ENCODE data around the gene TRPV4.

Gene TRPV4

DNA sequence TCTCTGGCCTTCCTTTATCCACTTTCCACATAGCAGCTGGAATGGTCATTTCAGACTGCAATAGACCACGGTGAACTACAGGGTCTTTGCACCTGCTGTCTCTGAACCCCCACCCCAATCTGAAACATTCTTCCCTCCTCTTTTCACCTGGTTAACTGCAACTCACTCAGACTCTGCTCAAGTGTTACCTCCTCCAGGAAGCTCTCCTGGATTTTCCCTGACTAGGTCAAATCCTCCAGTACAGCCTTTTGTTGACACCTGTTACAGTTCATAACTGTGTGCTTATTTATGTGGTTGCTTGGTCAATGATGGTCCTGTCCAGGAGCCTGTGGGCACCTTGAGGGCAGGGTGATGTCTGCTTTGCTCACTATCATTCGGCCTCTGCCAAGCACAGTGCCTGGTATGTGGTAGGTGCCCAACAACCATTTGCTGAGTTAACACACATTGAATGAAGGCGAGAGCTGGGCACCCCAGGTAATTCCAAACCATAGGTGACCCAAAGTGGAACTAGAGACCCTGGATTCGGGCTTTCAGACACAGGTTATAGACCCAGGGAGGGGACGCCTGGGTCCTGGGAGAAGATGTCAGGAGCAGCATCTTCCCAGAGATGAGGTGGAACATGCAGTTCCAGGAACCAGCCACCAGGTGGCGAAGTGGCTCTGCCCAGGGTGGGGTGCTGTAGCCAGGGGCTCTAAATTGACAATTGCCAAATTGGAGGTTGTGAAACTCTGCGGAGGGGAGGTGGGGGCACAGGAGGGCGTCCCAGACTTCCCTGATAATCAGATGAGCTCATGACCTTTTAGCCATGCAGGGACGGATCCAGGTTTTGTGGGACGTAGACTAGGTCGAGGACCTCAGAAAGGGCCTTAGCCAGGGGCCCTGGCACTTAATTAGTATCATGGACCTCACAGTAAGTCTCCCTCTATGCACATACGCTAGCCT is 28.1 kb downstream of the TRPV4 start:
- DNase-seq = peak; percentile 64

DNA sequence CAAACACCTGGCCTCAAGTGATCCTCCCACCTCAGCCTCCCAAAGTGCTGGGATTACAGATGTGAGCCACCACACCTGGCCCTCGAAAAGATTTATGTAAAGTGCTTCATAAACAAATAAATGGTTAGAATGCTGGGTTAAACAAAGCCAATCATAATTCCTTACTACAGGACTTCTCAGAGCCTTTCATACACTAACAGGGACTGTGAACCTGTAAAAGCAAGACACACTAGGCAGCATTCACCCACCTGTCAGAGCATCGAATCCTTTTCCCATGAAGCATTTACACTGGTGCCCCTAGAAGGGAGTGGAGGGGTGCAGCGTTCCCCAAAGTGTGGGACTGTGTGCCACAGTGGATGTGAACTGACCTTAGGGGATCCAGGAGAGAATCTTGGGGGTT is 29.5 kb downstream of the TRPV4 start:
- no peak for DNase-seq

DNA sequence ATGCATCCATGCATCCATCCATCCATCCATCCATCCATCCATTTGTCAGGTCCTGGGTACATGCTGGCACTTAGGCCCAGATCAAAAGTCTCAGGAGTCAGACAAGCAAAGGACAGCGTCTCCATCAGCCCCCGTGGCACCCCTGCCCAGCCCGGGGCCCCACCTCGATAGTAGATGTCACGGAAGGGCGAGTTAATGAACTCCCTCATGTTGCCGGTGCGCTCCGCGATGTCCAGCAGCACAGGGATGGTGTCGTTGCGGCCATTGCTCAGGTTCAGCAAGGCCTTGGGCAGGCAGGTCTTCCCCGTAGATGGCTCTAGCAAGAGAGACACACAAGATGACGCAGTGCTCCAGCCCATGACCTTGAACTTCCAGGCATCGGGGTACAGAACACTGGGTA is 30.4 kb downstream of the TRPV4 start:
- DNase-seq = no peak

DNA sequence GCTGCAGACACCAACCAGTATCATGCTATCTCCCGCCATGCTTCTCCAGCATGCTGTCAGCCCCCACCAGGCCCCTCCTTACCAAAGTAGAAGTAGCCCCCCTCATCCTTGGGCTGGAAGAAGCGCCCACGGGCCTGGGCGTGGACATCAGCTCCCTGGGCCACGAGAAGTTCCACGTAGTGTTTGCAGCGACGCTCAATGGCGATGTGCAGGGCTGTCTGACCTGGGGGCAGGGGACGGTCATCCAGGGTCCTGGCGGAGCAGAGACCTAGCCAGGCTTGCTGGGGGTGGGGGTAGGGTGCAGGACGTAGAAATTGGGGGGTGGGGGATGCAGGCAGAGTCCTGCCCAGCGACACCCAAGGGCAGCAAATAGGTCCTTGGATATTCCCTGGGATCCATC is 32.7 kb downstream of the TRPV4 start:
- no peak for DNase-seq

DNA sequence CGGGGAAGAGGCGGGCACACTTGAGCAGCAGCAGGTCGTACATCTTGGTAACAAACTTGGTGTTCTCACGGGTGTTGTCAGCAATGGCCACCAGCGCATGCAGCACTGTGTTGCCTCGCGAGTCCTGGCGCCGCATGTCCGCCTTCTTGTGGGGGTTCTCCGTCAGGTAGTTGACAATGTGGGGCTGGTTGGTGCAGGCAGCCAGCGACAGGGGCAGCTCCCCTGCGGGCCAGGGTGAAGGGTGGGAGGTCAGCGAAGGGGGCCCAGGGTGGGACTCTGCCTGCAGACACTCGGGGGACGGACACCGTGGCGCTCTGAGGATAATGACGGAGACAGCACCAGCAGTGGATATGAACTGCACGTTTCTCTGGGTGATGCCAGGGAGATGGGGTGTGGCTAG is 34.5 kb downstream of the TRPV4 start:
- DNase-seq = no peak

DNA sequence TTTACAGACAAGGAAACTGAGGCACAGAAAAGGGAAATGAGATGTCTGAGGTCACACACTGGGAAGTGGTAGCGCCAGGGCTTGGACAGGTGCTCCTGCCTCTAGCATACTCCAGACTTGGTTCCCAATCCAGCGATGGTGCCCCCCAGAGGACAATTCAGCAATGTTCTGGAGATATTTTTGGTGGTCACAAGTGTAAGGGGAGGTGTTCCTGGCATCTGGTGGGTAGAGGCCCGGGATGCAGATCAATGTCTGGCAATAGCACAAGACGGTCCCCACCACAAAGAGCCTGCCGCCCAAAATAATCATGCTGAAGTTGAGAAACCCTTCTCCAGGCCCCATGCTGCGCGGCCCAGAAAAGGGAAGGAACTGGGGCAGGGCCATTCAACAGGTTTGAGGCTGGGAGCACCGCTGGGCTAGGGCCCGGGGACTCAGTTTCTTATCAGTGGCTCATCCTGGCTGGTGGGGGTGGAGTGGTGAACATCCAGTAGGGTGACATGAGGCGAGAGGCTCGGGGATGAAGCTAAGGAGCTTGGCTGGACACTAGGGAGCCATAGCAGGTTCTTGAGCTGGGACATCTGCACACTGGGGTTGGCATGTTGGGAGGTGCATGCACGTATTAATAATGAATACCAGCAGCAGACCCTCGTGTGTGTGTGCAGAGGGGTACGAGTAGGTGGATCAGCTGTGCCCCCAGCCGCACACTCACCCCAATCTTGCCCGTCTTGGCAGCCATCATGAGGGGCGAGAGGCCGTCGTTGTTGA is 35.1 kb downstream of the TRPV4 start:
- DNase-seq = no peak

DNA sequence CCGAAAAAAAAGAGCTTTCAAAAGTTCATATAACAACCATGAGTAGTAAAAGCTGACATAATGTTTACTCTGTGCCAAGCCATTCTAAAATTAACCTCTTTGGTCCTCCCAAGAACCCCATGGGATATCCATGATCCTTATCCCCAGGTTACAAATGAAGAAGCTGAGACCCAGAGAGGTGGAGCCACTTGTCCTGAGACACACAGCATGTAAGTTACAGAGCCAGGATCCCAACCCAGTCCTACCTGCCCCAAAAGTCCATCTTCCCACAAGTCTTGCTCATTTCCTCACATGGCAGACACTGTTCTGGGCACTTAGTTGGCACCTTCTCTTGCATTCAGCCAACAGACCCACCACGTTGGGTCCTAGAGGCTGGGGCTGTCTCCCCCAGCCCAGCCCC is 37.1 kb downstream of the TRPV4 start:
- DNase-seq = no peak

- DNase-seq = no peak
Measured at GRCh38 chr12:109795023-109795422, 38.2 kb downstream of the TRPV4 start.

DNA sequence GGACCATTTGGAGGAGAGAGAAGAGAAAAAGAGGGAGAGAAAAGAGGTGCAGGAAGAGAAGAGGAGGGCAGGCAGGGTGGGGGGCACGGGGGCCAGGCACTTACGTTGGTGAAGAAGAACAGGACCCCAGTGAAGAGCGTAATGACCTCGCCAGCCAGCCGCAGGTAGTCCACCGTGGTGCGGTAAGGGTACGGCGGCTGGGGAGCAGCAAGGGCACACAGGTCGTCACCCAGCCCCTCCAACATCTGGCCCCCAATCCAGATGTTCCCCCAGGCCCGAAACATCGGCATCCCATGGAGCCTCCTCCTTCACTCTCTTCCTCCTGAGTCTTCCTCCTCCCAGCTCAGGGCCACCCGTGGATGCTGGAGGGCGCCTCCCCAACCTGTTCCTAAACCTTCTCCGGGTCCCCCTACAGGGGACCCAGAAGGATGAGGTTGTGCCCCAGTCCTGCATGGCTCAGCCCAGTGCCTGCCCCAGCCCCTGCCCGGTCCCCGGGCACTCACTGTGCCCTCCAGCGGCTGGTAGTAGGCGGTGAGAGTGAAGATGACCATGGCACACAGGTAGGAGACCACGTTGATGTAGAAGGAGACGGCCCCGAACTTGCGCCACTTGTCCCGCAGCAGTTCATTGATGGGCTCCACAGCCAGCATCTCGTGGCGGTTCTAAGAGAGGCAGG is 39.2 kb downstream of the TRPV4 start:
- DNase-seq = no peak

GRCh38 chr12:109793411-109793810 is 39.8 kb downstream of the TRPV4 start:
- no peak for DNase-seq

DNA sequence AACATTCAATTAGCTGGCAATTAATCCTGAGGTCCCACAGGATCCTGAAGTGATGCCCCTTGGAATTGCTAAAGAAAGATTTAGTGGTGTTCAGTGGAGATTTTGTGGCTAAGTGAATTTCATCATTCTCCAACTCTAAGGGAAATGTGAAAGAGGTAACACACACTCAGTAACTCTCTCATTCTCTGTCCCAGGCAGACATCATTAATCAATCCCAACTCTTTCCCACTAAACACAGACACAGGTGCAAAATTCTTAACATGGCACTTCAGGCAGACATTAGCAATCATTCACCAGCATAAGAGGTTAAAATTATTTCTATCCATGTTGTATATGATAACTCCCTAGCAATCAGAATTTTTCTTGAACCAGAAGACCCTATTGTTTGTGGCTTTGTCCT is 40.2 kb downstream of the TRPV4 start:
- no peak for DNase-seq

DNA sequence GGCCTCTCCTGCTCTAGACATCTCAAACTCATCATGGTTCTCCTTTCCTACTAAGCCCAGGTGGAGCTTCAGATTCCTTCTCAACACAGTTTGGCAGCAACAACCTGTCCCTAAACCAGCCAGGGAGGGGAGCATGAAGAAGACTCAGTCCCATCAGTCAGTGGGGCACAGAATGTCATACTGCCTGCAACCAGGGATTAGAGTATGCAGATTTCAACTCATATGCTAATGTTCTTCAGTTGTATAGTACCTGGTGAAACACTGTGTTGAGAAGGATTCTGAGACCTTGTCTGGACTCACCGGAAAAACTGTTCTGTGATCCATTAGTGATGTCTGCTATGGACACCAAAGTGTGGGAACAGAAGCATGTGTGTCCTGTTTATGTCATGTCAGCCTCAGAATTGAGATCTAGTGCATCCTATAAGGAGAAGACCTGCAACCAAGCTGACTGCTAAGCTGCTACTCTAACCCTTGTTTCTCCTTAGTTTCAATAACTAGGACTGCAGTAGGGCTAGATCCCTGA is 43.6 kb downstream of the TRPV4 start:
- no peak for DNase-seq

GRCh38 chr12:109786799-109787198 is 46.4 kb downstream of the TRPV4 start:
- no peak for DNase-seq

GRCh38 chr12:109785854-109786253 is 47.3 kb downstream of the TRPV4 start:
- no peak for DNase-seq

DNA sequence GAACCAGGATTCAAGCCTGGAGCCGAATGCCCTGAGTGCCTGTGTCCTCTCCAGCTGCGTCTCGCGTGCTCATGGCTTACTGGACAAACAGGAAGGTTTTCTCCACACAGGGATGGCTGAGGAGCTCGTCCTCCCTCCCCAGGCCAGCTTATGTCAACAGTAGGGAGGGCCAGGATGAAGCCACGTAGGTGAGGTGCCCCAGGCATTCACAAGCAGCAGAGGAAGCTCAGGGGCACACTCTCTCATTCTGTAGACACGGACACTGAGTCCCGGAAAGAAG is 49.3 kb downstream of the TRPV4 start:
- DNase-seq = no peak

DNA sequence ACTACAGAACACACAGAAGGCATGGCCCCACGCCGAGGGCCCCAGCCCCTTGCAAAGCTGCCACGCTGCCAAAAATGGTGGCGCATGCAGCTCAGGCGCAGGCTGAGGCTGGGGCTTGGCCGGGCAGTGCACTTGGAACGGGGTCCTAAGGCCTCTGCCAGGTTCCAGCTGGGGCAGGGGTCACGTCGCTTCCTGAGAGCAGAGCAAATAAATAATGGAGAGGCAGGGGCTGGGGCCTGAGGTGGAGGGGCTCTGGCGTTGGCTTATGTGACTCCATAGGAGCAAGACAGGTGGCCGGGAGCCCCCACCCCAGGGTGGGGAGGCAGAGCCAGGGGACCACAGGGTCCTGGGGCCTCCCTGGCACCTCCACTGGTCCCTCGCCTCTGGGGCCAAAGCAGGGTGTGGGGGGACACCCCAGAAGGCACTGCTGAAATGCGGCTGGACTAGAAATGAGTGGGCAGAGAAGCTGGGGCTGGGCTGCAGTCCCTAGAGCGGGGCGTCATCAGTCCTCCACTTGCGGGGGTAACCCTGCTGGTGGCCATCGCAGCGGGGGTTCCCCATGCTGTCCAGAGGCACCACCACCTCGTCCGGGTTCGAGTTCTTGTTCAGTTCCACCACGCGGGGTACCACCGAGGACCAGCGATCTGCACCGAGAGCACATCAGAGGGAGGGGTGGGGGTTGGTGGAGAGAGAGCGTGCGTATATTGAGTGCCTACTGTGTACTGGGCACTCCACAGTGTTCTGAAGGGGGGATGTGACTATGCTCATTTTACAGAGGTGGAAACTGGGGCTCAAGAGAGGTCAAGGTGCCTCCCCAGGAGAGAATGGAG is 49.8 kb downstream of the TRPV4 start:
- DNase-seq = no peak

DNA sequence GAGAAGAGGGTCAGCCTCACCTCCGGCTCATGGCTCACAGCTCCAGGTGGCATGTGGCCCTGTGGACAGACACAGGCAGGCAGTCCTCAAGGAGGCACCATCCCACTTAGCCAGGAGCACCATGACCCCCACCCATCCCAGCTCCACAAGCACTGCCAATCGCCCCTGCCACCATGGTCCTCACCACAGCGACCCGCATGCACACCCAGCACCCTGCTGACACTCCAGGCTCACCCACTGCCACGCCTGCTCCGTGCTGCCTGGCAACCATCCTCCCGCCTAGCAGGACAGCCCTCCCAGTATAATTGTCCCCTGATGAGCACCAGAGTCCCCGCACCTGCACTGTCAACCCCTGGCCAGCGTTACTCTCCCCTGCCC is 50.9 kb downstream of the TRPV4 start:
- no peak for DNase-seq

DNA sequence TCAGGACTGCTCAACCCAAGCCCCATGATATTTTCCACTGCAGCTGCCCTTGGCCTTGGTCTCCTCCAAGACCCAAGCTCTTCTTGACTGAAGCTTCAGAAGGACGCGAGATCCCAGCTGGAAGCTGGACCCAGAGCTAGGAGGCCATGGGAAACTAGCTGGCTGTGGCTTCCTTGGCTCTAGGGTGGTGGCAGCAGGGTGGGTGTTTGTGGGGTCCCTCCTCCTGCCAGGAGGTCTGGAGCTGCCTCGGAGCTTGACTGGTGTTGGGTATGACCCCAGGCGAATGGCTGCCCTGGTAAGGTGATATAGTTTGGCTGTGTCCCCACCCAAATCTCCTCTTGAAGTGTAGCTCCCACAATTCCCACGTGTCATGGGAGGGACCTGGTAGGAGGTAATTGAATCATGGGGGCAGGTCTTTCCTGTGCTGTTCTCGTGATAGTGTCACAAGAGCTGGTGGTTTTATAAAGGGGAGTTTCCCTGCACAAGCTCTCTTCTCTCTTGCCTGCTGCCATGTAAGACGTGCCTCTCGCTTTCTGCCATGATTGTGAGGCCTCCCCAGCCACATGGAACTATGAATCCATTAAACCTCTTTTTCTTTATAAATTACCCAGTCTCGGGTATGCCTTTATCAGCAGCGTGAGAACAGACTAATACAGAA is 51.4 kb downstream of the TRPV4 start:
- DNase-seq = no peak

DNA sequence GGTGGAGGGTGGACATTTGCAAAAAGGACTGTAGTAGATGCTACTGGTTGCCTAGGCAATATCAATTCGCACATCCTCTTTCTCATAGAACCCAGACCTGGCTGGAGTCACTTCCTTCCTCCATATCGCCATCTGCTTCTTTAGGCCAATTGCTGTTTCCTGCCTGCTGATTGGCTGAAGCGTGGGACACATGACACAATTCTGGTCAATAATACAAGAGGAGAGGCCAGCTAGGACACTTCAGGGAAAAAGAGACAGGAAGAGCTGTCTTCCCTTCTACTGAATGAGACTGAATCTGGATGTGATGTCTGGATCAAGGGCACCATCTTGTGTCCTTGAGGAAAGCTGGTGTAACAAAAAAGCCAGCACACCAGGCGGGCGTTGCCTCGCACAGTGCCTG is 53.8 kb downstream of the TRPV4 start:
- no peak for DNase-seq

GRCh38 chr12:109778684-109779083 is 54.5 kb downstream of the TRPV4 start:
- no peak for DNase-seq

- no peak for DNase-seq
Measured at GRCh38 chr12:109777544-109777943, 55.7 kb downstream of the TRPV4 start.

- no peak for DNase-seq
Measured at GRCh38 chr12:109776624-109777023, 56.6 kb downstream of the TRPV4 start.

Measured in T-helper 9 cell (primary cell).